ENCODE results near the gene CTXN1.

DNA sequence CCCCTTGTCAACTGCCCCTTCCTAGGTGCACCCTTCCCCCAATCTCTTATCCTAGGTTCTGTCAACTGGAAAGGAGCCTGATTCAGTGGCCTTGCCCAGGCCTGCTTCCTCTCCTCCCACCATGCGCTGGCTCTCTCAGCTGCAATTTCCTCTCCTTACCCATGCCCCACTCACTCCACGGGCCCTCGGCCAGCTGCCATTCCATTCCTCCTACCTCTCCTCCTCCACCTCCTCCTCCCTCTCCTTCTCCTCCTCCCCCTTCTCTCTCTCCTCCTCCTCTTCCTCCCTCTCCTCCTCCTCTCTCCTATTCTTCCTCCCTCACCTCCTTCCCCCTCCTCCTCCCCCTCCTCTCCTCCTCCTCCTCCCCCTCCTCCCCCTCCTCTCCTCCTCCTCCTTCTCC, 27.1 kb upstream of the CTXN1 start:
- no peak for TF ChIP-seq CTCF (IDR thresholded peaks at IDR 0.05)
- TF ChIP-seq POLR2AphosphoS5 (IDR thresholded peaks at IDR 0.05), result no peak

All from prostate gland (tissue), 2 donors.